Measurements from ENCODE around the gene CTTNBP2.

Gene CTTNBP2

GRCh38 chr7:117759950-117760640 lies 113.1 kb downstream of the CTTNBP2 start:
- no peak overlapping the region for H3K4me3 ChIP-seq

GRCh38 chr7:117757440-117757839 lies 115.8 kb downstream of the CTTNBP2 start:
- Histone ChIP-seq H3K27ac (no peak overlapping the region), H3K4me3 (no peak overlapping the region)

More at GRCh38 chr7:117759950-117760640, 113.1 kb downstream of the CTTNBP2 start:
- H3K27ac ChIP-seq, result no peak overlapping the region

GRCh38 chr7:117756586-117757085 lies 116.6 kb downstream of the CTTNBP2 start:
- no peak overlapping the region for H3K27ac ChIP-seq
- H3K4me3 ChIP-seq, result no peak overlapping the region

GRCh38 chr7:117755136-117755535 lies 118.1 kb downstream of the CTTNBP2 start:
- no peak overlapping the region for H3K4me3 ChIP-seq
- no peak overlapping the region for H3K27ac ChIP-seq

- Histone ChIP-seq H3K27ac (no peak overlapping the region), H3K4me3 (no peak overlapping the region)
Observed at GRCh38 chr7:117751775-117752174, 121.5 kb downstream of the CTTNBP2 start.

- no peak overlapping the region for H3K27ac ChIP-seq
- no peak overlapping the region for H3K4me3 ChIP-seq
Observed at GRCh38 chr7:117750612-117751563, 122.4 kb downstream of the CTTNBP2 start.

GRCh38 chr7:117741962-117742361 lies 131.3 kb downstream of the CTTNBP2 start:
- Histone ChIP-seq H3K4me3 (no peak overlapping the region), H3K27ac (no peak overlapping the region)

- no peak overlapping the region for H3K27ac ChIP-seq
- H3K4me3 ChIP-seq, result no peak overlapping the region
Observed at GRCh38 chr7:117739085-117739484, 134.2 kb downstream of the CTTNBP2 start.

- no peak overlapping the region for H3K4me3 ChIP-seq
- H3K27ac ChIP-seq, result no peak overlapping the region
Observed at GRCh38 chr7:117737926-117738325, 135.3 kb downstream of the CTTNBP2 start.

GRCh38 chr7:117731455-117731854 lies 141.8 kb downstream of the CTTNBP2 start:
- H3K27ac ChIP-seq, result no peak overlapping the region
- no peak overlapping the region for H3K4me3 ChIP-seq

- Histone ChIP-seq H3K4me3 (no peak overlapping the region), H3K27ac (no peak overlapping the region)
Observed at GRCh38 chr7:117730390-117730789, 142.9 kb downstream of the CTTNBP2 start.

GRCh38 chr7:117728890-117729624 lies 144.2 kb downstream of the CTTNBP2 start:
- peak overlapping the region in 2 of 21 experiments; percentile 6 to 31 for H3K27ac ChIP-seq
- H3K4me3 ChIP-seq, result no peak overlapping the region

- Histone ChIP-seq H3K27ac (no peak overlapping the region), H3K4me3 (no peak overlapping the region)
Observed at GRCh38 chr7:117724898-117725297, 148.3 kb downstream of the CTTNBP2 start.

- Histone ChIP-seq H3K4me3 (no peak overlapping the region), H3K27ac (no peak overlapping the region)
Observed at GRCh38 chr7:117719377-117719776, 153.9 kb downstream of the CTTNBP2 start.

- Histone ChIP-seq H3K27ac (no peak overlapping the region), H3K4me3 (no peak overlapping the region)
Observed at GRCh38 chr7:117718116-117718835, 155.0 kb downstream of the CTTNBP2 start.

- no peak overlapping the region for H3K4me3 ChIP-seq
- H3K27ac ChIP-seq, result no peak overlapping the region
Observed at GRCh38 chr7:117717357-117717756, 155.9 kb downstream of the CTTNBP2 start.

GRCh38 chr7:117716707-117717299 lies 156.4 kb downstream of the CTTNBP2 start:
- H3K27ac ChIP-seq, result no peak overlapping the region
- H3K4me3 ChIP-seq, result no peak overlapping the region

- no peak overlapping the region for H3K27ac ChIP-seq
- no peak overlapping the region for H3K4me3 ChIP-seq
Observed at GRCh38 chr7:117715784-117716445, 157.3 kb downstream of the CTTNBP2 start.

Data from skin epidermis (tissue), 12 donors.